IMR-90 (cell line): ENCODE measurements around the gene OR2W3. TPM values are rescaled to one million over a fixed set of nuclear protein-coding genes. Genes with fewer than 3 reads are reported as not detected.

Source experiments
- ATAC-seq: fragments of 200-7000 bp; cut with Tn5 transposase; 2 replicates; pipeline ENCODE4 v1.9.1; 2020; ENCODE audit warnings: low read depth, mild to moderate bottlenecking, moderate library complexity
- BruUV-seq: library from RNA; stranded (reverse); fragments of 400-500 nt; replicated peaks from 2 replicates; lab custom pipeline; 2021; lab: Mats Ljungman, UMichigan
- CTCF ChIA-PET: fragments of 300-600 bp; formaldehyde crosslinking; extraction: SDS; loops from one replicate; lab custom pipeline; 2021; ENCODE audit warnings: antibody characterized with exemption; lab: Yijun Ruan, JAX
- POLR2A ChIA-PET: fragments of 300-600 bp; sonication (Branson Sonifier 250); formaldehyde crosslinking; loops from one replicate; lab custom pipeline; 2022; ENCODE audit warnings: antibody characterized with exemption; ENCODE audit not compliant: unreplicated experiment; lab: Charles Lee
- DNase-seq: peaks from one replicate; pipeline ENCODE4 v3.0.0; 2013
- H2AFZ ChIP-seq: replicated peaks from 2 replicates; pipeline ENCODE3; 2013; ENCODE audit warnings: low read length, mild to moderate bottlenecking; ENCODE audit not compliant: poor library complexity
- H2AK5ac ChIP-seq: 2 replicates; pipeline ENCODE4 v1.6.1; 2013; ENCODE audit warnings: low read depth, low read length, inconsistent platforms
- H2AK9ac ChIP-seq: replicated peaks from 2 replicates; pipeline ENCODE3; 2013; ENCODE audit warnings: mild to moderate bottlenecking, low read depth, low read length, moderate library complexity; ENCODE audit not compliant: poor library complexity
- H2BK120ac ChIP-seq: 2 replicates; pipeline ENCODE4 v1.6.1; 2013; ENCODE audit warnings: low read depth, low read length, inconsistent platforms
- H2BK15ac ChIP-seq: 3 replicates; pipeline ENCODE4 v1.6.1; 2013; ENCODE audit warnings: low read depth, low read length, inconsistent platforms
- H2BK20ac ChIP-seq: 2 replicates; pipeline ENCODE4 v1.6.1; 2013; ENCODE audit warnings: low read depth, mild to moderate bottlenecking, inconsistent platforms, low read length, moderate library complexity
- H2BK5ac ChIP-seq: 2 replicates; pipeline ENCODE4 v1.6.1; 2013; ENCODE audit warnings: mild to moderate bottlenecking, low read depth, low read length, inconsistent platforms; ENCODE audit not compliant: poor library complexity, severe bottlenecking
- H3K14ac ChIP-seq: replicated peaks from 2 replicates; pipeline ENCODE4 v1.6.1; 2013; ENCODE audit warnings: low read depth, low read length, inconsistent platforms
- H3K18ac ChIP-seq: 2 replicates; pipeline ENCODE4 v1.6.1; 2013; ENCODE audit warnings: low read depth, low read length, control low read depth
- H3K23ac ChIP-seq: 2 replicates; pipeline ENCODE4 v1.6.1; 2013; ENCODE audit warnings: low read depth, low read length, inconsistent platforms
- H3K27ac ChIP-seq: 2 replicates; pipeline ENCODE4 v1.5.1; 2013; ENCODE audit warnings: mild to moderate bottlenecking, control low read depth, low read length; ENCODE audit not compliant: insufficient read depth
- H3K27me3 ChIP-seq: 2 replicates; pipeline ENCODE4 v1.6.1; 2013; ENCODE audit warnings: low read length; ENCODE audit not compliant: control insufficient read depth, insufficient read depth
- H3K36me3 ChIP-seq: 2 replicates; pipeline ENCODE4 v1.6.1; 2013; ENCODE audit warnings: low read length, mixed read lengths; ENCODE audit not compliant: control insufficient read depth, insufficient read depth
- H3K4ac ChIP-seq: 2 replicates; pipeline ENCODE4 v1.6.1; 2013; ENCODE audit warnings: low read depth, low read length, inconsistent platforms
- H3K4me1 ChIP-seq: 2 replicates; pipeline ENCODE4 v1.6.1; 2013; ENCODE audit warnings: low read length, mixed read lengths; ENCODE audit not compliant: control insufficient read depth, insufficient read depth
- H3K4me2 ChIP-seq: 2 replicates; pipeline ENCODE4 v1.6.1; 2013; ENCODE audit warnings: low read depth, mild to moderate bottlenecking, control low read depth, low read length, moderate library complexity
- H3K4me3 ChIP-seq: 2 replicates; pipeline ENCODE4 v1.5.1; 2013; ENCODE audit warnings: low read depth, mild to moderate bottlenecking, control low read depth, low read length, moderate library complexity; ENCODE audit not compliant: insufficient read depth
- H3K56ac ChIP-seq: 2 replicates; pipeline ENCODE4 v1.6.1; 2013; ENCODE audit warnings: low read length, inconsistent platforms; ENCODE audit not compliant: insufficient read depth; ENCODE audit errors: extremely low read depth
- H3K79me1 ChIP-seq, 2 experiments: 2 replicates each; pipeline ENCODE4 v1.6.1; 2013; ENCODE audit warnings: low read length in 2 of 2, inconsistent platforms in 1 of 2, low read depth in 1 of 2
- H3K9ac ChIP-seq: 2 replicates; pipeline ENCODE4 v1.6.1; 2013; ENCODE audit warnings: low read depth, low read length, control low read depth
- H3K9me1 ChIP-seq: 2 replicates; pipeline ENCODE4 v1.6.1; 2013; ENCODE audit warnings: low read length, inconsistent platforms; ENCODE audit not compliant: insufficient read depth
- H3K9me3 ChIP-seq: 2 replicates; pipeline ENCODE4 v1.6.1; 2013; ENCODE audit warnings: low read length; ENCODE audit not compliant: control insufficient read depth, insufficient read depth
- H4K20me1 ChIP-seq: 2 replicates; pipeline ENCODE4 v1.6.1; 2013; ENCODE audit warnings: low read length, inconsistent platforms; ENCODE audit not compliant: insufficient read depth
- H4K5ac ChIP-seq: 2 replicates; pipeline ENCODE4 v1.6.1; 2013; ENCODE audit warnings: mild to moderate bottlenecking, low read depth, low read length, control low read depth
- H4K8ac ChIP-seq, 2 experiments: 2 replicates each; pipeline ENCODE4 v1.6.1; 2013; ENCODE audit warnings: low read depth in 2 of 2, low read length in 2 of 2, control low read depth in 1 of 2, inconsistent platforms in 1 of 2
- H4K91ac ChIP-seq: 2 replicates; pipeline ENCODE4 v1.6.1; 2013; ENCODE audit warnings: low read depth, low read length, inconsistent platforms; ENCODE audit not compliant: insufficient read depth
- CEBPB ChIP-seq: IDR thresholded peaks from 2 replicates; pipeline ENCODE4 v1.6.1; 2012; ENCODE audit warnings: low read depth, low read length, improper control_type of control experiment
- CHD1 ChIP-seq: IDR thresholded peaks from 2 replicates; pipeline ENCODE4 v1.6.1; 2012; ENCODE audit warnings: low read depth, low read length, improper control_type of control experiment
- FOS ChIP-seq: fragments of 150-350 bp; IDR thresholded peaks from 2 replicates; pipeline ENCODE4 v1.6.1; 2016; ENCODE audit warnings: low read depth, low read length
- MXI1 ChIP-seq: IDR thresholded peaks from 2 replicates; pipeline ENCODE4 v1.6.1; 2012; ENCODE audit warnings: low read depth, mild to moderate bottlenecking, low read length, moderate library complexity, borderline replicate concordance
- POLR2A ChIP-seq: IDR thresholded peaks from 2 replicates; pipeline ENCODE4 v1.6.1; 2012; ENCODE audit warnings: mild to moderate bottlenecking, low read depth, low read length
- RAD21 ChIP-seq: IDR thresholded peaks from 2 replicates; pipeline ENCODE4 v1.6.1; 2012; ENCODE audit warnings: low read length, improper control_type of control experiment
- RFX5 ChIP-seq: IDR thresholded peaks from 2 replicates; pipeline ENCODE4 v1.8.0; 2012; ENCODE audit warnings: low read depth, mild to moderate bottlenecking, low read length, moderate library complexity
- SMC3 ChIP-seq: fragments of 150-350 bp; IDR thresholded peaks from 2 replicates; pipeline ENCODE4 v1.6.1; 2016; ENCODE audit warnings: low read depth, mild to moderate bottlenecking, antibody characterized with exemption, low read length, moderate library complexity
- WGBS, 2 experiments: methylation state at CpG; one replicate each; pipeline versions ENCODE4 v1.1.5 to v1.1.7; 2013; ENCODE audit warnings: missing lambda C conversion rate in 2 of 2; ENCODE audit not compliant: insufficient read length in 1 of 2; ENCODE audit errors: extremely low coverage in 2 of 2; 5-methylcytosine and 5-hydroxymethylcytosine counted together
- dilution Hi-C: fragments of 300-500 bp; cut with HindIII; formaldehyde crosslinking; loops from one replicate; pipeline ENCODE4 v1.14.3; 2018; ENCODE audit warnings: low sequenced_read_pairs; ENCODE audit not compliant: unreplicated experiment
- in situ Hi-C: fragments of 300-500 bp; cut with MboI; formaldehyde crosslinking; loops from 3 replicates; pipeline ENCODE4 v1.14.3; 2019; ENCODE audit warnings: low sequenced_read_pairs, inconsistent platforms, mixed read lengths
- intact Hi-C: fragments of 100-400 bp; cut with micrococcal nuclease; formaldehyde crosslinking; loops from 2 replicates; pipeline ENCODE4 v1.10.0; 2022
- polyA plus RNA-seq, 3 experiments: library from polyadenylated mRNA; depleted of rRNA; stranded (reverse); fragments of >200 nt; gene quantifications; 2 replicates each; pipeline ENCODE4 v1.2.3, GENCODE V29; 2012; ENCODE audit warnings: low replicate concordance in 1 of 3
- total RNA-seq: library from RNA; depleted of rRNA; stranded (reverse); fragments of >200 nt; gene quantifications from 2 replicates; pipeline ENCODE4 v1.2.3, GENCODE V29; 2012
- TF ChIP-seq, protein P1 (sequence below): fragments of 150-350 bp; IDR thresholded peaks from 2 replicates; pipeline ENCODE4 v1.6.1; 2017; ENCODE audit warnings: mild to moderate bottlenecking, antibody characterized with exemption, low read length, low read depth
- TF ChIP-seq, protein P2 (sequence below): conservative IDR thresholded peaks from 2 replicates; pipeline ENCODE4 v1.5.1; 2012; ENCODE audit warnings: mild to moderate bottlenecking, low read depth, low read length, improper control_type of control experiment
- TF ChIP-seq, protein P3 (sequence below): fragments of 150-350 bp; IDR thresholded peaks from 2 replicates; pipeline ENCODE4 v1.6.1; 2016; ENCODE audit warnings: low read depth, mild to moderate bottlenecking, low read length, moderate library complexity, borderline replicate concordance

Gene OR2W3
- total and polyA plus RNA-seq, 2 of the 4 experiments (the other 2 are of a cell fraction): 0.54 to 0.63 TPM

DNA sequence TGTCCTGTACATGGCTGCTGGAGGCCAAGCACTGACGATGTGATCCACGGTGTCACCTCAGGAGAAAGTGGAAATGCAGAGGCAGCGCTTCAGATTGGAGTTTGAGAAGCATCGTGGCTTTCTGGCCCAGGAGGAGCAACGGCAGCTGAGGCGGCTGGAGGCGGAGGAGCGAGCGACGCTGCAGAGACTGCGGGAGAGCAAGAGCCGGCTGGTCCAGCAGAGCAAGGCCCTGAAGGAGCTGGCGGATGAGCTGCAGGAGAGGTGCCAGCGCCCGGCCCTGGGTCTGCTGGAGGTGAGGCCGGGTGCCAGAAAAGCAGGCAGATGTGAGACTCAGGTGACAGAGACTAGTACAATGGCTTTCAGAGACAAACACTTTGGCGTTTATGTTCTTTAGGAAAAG, 30.7 kb upstream of the OR2W3 start:
- no peak overlapping the region for H3K14ac ChIP-seq
- H2AFZ ChIP-seq: no peak overlapping the region
- no peak overlapping the region for H2AK9ac ChIP-seq
- H3K79me1 ChIP-seq: no peaks in the 10 kb centered on the region
- in situ Hi-C loops: no loop called here
- no peak overlapping the region for H3K27ac ChIP-seq
- H3K27me3 ChIP-seq: no peaks in the 10 kb centered on the region
- no peak overlapping the region for H3K4ac ChIP-seq
- no peak for ATAC-seq
- H2BK20ac ChIP-seq: no peak overlapping the region
- no TSS peak for BruUV-seq
- H3K9me3 ChIP-seq: peaks cover 20% of the 10 kb centered on the region
- no peak overlapping the region for H3K4me2 ChIP-seq
- H3K36me3 ChIP-seq: no peaks in the 10 kb centered on the region
- no peak for TF ChIP-seq SMC3
- TF ChIP-seq, protein P1, sequence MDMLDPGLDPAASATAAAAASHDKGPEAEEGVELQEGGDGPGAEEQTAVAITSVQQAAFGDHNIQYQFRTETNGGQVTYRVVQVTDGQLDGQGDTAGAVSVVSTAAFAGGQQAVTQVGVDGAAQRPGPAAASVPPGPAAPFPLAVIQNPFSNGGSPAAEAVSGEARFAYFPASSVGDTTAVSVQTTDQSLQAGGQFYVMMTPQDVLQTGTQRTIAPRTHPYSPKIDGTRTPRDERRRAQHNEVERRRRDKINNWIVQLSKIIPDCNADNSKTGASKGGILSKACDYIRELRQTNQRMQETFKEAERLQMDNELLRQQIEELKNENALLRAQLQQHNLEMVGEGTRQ: no peak
- no peak for TF ChIP-seq MXI1
- no peak for TF ChIP-seq POLR2A
- TF ChIP-seq RAD21: no peak
- no peak for TF ChIP-seq CHD1
- TF ChIP-seq, protein P2, sequence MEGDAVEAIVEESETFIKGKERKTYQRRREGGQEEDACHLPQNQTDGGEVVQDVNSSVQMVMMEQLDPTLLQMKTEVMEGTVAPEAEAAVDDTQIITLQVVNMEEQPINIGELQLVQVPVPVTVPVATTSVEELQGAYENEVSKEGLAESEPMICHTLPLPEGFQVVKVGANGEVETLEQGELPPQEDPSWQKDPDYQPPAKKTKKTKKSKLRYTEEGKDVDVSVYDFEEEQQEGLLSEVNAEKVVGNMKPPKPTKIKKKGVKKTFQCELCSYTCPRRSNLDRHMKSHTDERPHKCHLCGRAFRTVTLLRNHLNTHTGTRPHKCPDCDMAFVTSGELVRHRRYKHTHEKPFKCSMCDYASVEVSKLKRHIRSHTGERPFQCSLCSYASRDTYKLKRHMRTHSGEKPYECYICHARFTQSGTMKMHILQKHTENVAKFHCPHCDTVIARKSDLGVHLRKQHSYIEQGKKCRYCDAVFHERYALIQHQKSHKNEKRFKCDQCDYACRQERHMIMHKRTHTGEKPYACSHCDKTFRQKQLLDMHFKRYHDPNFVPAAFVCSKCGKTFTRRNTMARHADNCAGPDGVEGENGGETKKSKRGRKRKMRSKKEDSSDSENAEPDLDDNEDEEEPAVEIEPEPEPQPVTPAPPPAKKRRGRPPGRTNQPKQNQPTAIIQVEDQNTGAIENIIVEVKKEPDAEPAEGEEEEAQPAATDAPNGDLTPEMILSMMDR: no peak
- TF ChIP-seq, protein P3, sequence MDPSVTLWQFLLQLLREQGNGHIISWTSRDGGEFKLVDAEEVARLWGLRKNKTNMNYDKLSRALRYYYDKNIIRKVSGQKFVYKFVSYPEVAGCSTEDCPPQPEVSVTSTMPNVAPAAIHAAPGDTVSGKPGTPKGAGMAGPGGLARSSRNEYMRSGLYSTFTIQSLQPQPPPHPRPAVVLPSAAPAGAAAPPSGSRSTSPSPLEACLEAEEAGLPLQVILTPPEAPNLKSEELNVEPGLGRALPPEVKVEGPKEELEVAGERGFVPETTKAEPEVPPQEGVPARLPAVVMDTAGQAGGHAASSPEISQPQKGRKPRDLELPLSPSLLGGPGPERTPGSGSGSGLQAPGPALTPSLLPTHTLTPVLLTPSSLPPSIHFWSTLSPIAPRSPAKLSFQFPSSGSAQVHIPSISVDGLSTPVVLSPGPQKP: no peak
- no peak for TF ChIP-seq CEBPB
- no peak for TF ChIP-seq RFX5
- no peak for TF ChIP-seq FOS
- no peak overlapping the region for H3K9ac ChIP-seq
- no peak overlapping the region for H2BK120ac ChIP-seq
- H4K8ac ChIP-seq: no peak overlapping the region
- H4K20me1 ChIP-seq: no peaks in the 10 kb centered on the region
- dilution Hi-C loops: no loop called here
- H4K91ac ChIP-seq: no peak overlapping the region
- H3K18ac ChIP-seq: no peak overlapping the region
- no peaks in the 10 kb centered on the region for H3K4me1 ChIP-seq
- H3K4me3 ChIP-seq: no peak overlapping the region
- CTCF ChIA-PET: no interaction called here
- WGBS, 2 experiments: 61% methylated on average over 5 of the region's 17 CpGs; no CpG with 5 or more reads in 1 of the 2 experiments
- POLR2A ChIA-PET: no interaction called here
- no peak for DNase-seq
- no peaks in the 10 kb centered on the region for H3K9me1 ChIP-seq
- H2AK5ac ChIP-seq: no peak overlapping the region
- H3K23ac ChIP-seq: no peak overlapping the region
- intact Hi-C loops: no loop called here
- no peak overlapping the region for H3K56ac ChIP-seq
- H4K5ac ChIP-seq: no peak overlapping the region
- no peak overlapping the region for H2BK5ac ChIP-seq
- H2BK15ac ChIP-seq: no peak overlapping the region
